ENCODE data around the gene SLC6A3.
A peak's percentile ranks its signal among the peaks of the same experiment; 100 is the strongest.

Gene SLC6A3

DNA sequence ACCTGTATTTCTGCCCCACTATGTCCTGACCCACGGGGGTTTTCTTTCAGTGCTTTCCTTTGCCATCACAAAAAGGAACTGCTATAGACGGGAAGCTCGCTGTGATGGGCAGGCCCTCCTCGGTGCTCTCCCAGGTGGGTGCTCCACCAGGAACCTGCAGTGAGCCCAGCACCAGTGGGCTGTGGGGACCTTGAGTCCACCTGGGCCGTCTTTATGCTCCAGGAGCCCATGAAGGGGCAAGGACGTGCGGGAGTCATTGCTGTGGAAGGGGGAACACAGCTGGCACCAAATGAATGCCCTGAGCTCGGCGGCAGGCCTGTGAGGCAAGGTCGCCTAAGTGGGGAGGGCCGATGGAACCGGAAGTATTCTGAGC is 36.7 kb upstream of the SLC6A3 start:
- H3K4me3 ChIP-seq (ENCODE audit: low read length) = no peak overlapping the region
- no peak for DNase-seq (ENCODE audit: low read depth)
- TF ChIP-seq, protein P1, sequence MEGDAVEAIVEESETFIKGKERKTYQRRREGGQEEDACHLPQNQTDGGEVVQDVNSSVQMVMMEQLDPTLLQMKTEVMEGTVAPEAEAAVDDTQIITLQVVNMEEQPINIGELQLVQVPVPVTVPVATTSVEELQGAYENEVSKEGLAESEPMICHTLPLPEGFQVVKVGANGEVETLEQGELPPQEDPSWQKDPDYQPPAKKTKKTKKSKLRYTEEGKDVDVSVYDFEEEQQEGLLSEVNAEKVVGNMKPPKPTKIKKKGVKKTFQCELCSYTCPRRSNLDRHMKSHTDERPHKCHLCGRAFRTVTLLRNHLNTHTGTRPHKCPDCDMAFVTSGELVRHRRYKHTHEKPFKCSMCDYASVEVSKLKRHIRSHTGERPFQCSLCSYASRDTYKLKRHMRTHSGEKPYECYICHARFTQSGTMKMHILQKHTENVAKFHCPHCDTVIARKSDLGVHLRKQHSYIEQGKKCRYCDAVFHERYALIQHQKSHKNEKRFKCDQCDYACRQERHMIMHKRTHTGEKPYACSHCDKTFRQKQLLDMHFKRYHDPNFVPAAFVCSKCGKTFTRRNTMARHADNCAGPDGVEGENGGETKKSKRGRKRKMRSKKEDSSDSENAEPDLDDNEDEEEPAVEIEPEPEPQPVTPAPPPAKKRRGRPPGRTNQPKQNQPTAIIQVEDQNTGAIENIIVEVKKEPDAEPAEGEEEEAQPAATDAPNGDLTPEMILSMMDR (IDR thresholded peaks at IDR 0.05; ENCODE audit: insufficient read depth, low read depth, low read length, missing control alignments) = no peak

DNA sequence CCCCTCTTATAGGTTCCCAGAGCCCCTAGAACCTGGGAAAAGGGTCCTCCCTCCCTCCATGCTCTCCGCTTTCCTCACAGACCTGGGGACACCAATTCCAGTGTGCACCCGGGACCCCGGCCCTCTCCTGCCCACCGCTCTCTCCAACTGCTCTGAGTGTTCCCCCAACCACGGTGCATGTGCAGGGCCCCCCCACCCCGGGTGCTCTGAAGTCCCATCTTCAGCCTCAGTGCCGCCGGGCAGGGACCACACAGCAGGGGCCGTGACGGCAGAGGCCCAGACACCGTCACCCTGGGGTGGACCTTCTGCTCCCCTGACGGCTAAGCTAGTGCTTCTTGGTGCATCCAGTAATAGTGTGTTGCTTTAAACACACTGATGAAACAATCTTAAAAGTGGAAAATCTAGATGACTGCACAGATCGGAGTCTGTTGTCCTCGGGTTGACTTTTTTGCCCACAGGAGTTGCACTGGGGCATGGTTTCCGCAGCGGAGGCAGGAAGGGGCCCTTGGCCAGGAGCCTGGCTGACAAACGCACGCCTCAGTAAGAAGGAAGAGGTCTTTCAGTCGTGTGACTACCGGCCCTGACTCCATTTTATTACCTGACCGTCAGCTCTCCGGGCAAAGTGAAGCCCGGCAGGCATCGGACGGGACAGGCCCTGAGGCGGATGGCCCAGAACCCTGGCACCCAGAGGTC is 36.2 kb upstream of the SLC6A3 start:
- no peak overlapping the region for H3K4me3 ChIP-seq (ENCODE audit: low read length)
- DNase-seq (ENCODE audit: low read depth) = no peak
- TF ChIP-seq, protein P1 (IDR thresholded peaks at IDR 0.05; ENCODE audit: insufficient read depth, low read depth, low read length, missing control alignments) = no peak

DNA sequence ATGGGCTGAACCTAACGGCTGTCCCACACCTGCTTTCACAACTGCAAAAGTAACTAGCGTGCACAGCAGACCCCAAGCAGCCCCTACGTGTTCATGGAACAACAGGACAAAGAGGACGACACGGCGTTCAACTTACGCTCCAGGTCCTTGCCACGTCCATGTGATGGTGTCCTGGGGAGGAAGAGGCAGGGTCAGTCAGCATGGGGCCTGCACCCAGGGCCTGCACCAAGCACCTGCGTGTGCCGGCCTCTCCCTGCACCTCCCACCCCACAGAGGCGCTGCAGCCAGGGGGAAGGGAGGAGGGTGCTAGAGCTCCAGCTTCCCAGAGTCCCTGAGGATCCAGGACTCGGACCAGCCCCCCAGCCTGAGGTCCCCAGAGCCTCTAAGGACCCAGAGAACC is 35.6 kb upstream of the SLC6A3 start:
- TF ChIP-seq, protein P1 (IDR thresholded peaks at IDR 0.05; ENCODE audit: insufficient read depth, low read depth, low read length, missing control alignments) = no peak
- DNase-seq (ENCODE audit: low read depth) = no peak
- H3K4me3 ChIP-seq (ENCODE audit: low read length) = no peak overlapping the region

DNA sequence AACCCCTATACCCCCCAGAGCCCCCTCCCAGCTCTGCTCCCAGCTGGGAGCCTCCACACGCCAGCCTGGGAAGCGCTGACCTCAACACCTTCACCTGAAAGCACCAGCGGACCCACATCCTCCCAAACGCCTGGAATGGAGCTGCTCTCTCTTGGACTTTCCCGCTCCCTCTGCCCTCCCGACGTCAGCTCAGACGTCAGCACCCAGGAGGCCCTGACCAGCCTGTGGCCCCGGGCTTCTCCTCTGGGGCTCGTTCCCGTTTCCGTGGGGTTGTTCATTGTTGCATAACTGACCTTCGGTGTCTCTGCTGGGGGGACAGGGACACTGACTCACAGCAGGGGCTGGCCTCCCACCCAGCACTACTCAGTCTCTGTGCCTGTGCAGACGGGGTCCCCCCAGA is 35.0 kb upstream of the SLC6A3 start:
- no peak for DNase-seq (ENCODE audit: low read depth)
- H3K4me3 ChIP-seq (ENCODE audit: low read length) = no peak overlapping the region

DNA sequence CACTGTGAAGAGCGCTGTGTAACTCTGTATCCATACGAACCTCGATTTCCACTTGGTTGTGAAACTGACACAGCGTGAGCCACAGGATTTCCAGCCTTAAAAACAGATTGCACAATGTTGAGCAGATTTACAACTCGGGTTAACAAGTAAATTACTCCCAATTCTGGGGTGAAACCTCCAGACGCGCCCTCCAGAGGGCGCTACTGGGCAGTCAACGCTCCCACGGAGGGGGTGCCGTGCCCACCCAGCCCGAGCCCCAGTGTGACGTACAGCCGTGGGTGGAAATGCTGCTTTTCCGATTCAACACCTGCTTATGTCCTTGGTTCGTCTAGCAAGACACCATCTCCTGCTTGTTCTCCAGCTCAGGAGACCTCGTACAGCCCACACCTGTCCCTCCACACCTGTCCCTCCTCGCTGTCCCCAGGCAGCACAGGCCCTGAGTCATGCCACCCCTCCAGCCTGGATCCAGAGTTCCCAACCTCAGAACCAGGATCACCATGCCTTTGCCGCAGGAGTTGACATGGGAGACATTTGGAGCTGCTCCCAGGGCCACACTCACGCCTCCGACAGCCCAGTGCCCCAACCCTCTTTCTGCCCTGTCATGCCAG is 34.4 kb upstream of the SLC6A3 start:
- peak; percentile 26 for DNase-seq (ENCODE audit: low read depth)
- no peak overlapping the region for H3K4me3 ChIP-seq (ENCODE audit: low read length)
- TF ChIP-seq, protein P1 (IDR thresholded peaks at IDR 0.05; ENCODE audit: insufficient read depth, low read depth, low read length, missing control alignments) = peak; percentile 73

More for the DNA sequence above, 35.0 kb upstream of the SLC6A3 start:
- TF ChIP-seq, protein P1 (IDR thresholded peaks at IDR 0.05; ENCODE audit: insufficient read depth, low read depth, low read length, missing control alignments) = no peak

DNA sequence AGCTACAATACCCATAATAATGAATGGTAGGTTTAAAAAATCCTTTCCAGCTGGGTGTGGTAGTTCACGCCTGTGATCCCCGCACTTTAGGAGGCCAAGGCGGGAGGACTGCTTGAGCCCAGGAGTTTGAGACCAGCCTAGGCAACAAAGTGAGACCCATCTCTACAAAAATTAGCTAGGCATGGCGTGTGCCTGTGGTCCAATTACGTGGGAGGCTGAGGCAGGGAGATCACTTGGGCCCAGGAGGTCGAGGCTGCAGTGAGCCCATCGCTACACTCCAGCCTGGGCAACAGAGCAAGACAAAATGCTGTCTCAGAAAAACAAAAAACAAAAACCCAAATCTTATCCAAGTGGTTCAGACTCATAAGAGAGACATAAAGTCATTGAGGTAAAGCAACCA is 33.8 kb upstream of the SLC6A3 start:
- no peak for DNase-seq (ENCODE audit: low read depth)
- H3K4me3 ChIP-seq (ENCODE audit: low read length) = no peak overlapping the region
- TF ChIP-seq, protein P1 (IDR thresholded peaks at IDR 0.05; ENCODE audit: insufficient read depth, low read depth, low read length, missing control alignments) = no peak
